Brain microvascular endothelial cell (primary cell): Measurements from ENCODE around the gene ASXL2.

Experiments
- DNase-seq: peaks from one replicate; pipeline ENCODE4 v3.0.0-alpha.2; 2020
- H3K27ac ChIP-seq: fragments of 250-450 bp; sonication (Bioruptor Pico); 2 replicates; pipeline ENCODE4 v1.5.1; 2020; ENCODE audit warnings: mild to moderate bottlenecking, moderate library complexity
- H3K27me3 ChIP-seq: fragments of 250-450 bp; sonication (Bioruptor Pico); replicated peaks from 2 replicates; pipeline ENCODE4 v1.5.1; 2020; ENCODE audit warnings: mild to moderate bottlenecking
- H3K36me3 ChIP-seq: fragments of 250-450 bp; sonication (Bioruptor Pico); replicated peaks from 2 replicates; pipeline ENCODE4 v1.5.1; 2020; ENCODE audit warnings: mild to moderate bottlenecking
- H3K4me3 ChIP-seq: 2 replicates; pipeline ENCODE4 v1.5.1; 2011; ENCODE audit warnings: low read depth, mild to moderate bottlenecking, control low read depth, low read length, moderate library complexity
- CTCF ChIP-seq: IDR thresholded peaks from 2 replicates; pipeline ENCODE4 v1.5.1; 2011; ENCODE audit warnings: low read depth, mild to moderate bottlenecking, moderate library complexity, low read length, control low read depth, inconsistent platforms; ENCODE audit errors: missing control alignments
- in situ Hi-C: cut with HindIII; loops from 2 replicates; pipeline ENCODE4 v1.10.0; 2017; ENCODE audit warnings: low sequenced_read_pairs, low pct_ligation_motif_present

ASXL2 gene

GRCh38 chr2:25809646-25810045, 68.6 kb downstream of the ASXL2 start:
- Histone ChIP-seq H3K36me3 (peaks cover 5% of the 10 kb centered on the region), H3K4me3 (no peak overlapping the region), H3K27me3 (no peaks in the 10 kb centered on the region), H3K27ac (no peak overlapping the region)
- in situ Hi-C loops: no loop called here
- no peak for TF ChIP-seq CTCF
- no peak for DNase-seq

GRCh38 chr2:25808006-25808383, 70.3 kb downstream of the ASXL2 start:
- peaks cover 19% of the 10 kb centered on the region for H3K36me3 ChIP-seq
- no peaks in the 10 kb centered on the region for H3K27me3 ChIP-seq
- no peak for DNase-seq
- in situ Hi-C loops: no loop called here
- no peak overlapping the region for H3K4me3 ChIP-seq
- H3K27ac ChIP-seq: no peak overlapping the region
- no peak for TF ChIP-seq CTCF

GRCh38 chr2:25806941-25807340, 71.3 kb downstream of the ASXL2 start:
- no peak for TF ChIP-seq CTCF
- no peak overlapping the region for H3K4me3 ChIP-seq
- in situ Hi-C loops: no loop called here
- H3K27ac ChIP-seq: no peak overlapping the region
- no peak for DNase-seq
- peaks cover 21% of the 10 kb centered on the region for H3K36me3 ChIP-seq
- H3K27me3 ChIP-seq: no peaks in the 10 kb centered on the region

GRCh38 chr2:25805987-25806386, 72.3 kb downstream of the ASXL2 start:
- in situ Hi-C loops: no loop called here
- no peak overlapping the region for H3K27ac ChIP-seq
- H3K36me3 ChIP-seq: peaks cover 21% of the 10 kb centered on the region
- DNase-seq: no peak
- H3K4me3 ChIP-seq: no peak overlapping the region
- H3K27me3 ChIP-seq: no peaks in the 10 kb centered on the region
- TF ChIP-seq CTCF: no peak

- DNase-seq: no peak
- Histone ChIP-seq H3K27me3 (no peaks in the 10 kb centered on the region), H3K36me3 (peaks cover 19% of the 10 kb centered on the region), H3K27ac (no peak overlapping the region), H3K4me3 (no peak overlapping the region)
- no peak for TF ChIP-seq CTCF
- in situ Hi-C loops: no loop called here
Observed at GRCh38 chr2:25804338-25804737, 73.9 kb downstream of the ASXL2 start.

- Histone ChIP-seq H3K4me3 (no peak overlapping the region), H3K27me3 (no peaks in the 10 kb centered on the region), H3K36me3 (peaks cover 17% of the 10 kb centered on the region), H3K27ac (no peak overlapping the region)
- in situ Hi-C loops: no loop called here
- TF ChIP-seq CTCF: no peak
- DNase-seq: no peak
Observed at GRCh38 chr2:25799301-25799700, 79.0 kb downstream of the ASXL2 start.
